ENCODE data around the gene FOXI1. TPM values are rescaled to one million over a fixed set of nuclear protein-coding genes. Genes with fewer than 3 reads are reported as not detected.

Gene FOXI1
- polyA plus RNA-seq (2012; ENCODE audit: insufficient read length, low read depth): not detected

DNA sequence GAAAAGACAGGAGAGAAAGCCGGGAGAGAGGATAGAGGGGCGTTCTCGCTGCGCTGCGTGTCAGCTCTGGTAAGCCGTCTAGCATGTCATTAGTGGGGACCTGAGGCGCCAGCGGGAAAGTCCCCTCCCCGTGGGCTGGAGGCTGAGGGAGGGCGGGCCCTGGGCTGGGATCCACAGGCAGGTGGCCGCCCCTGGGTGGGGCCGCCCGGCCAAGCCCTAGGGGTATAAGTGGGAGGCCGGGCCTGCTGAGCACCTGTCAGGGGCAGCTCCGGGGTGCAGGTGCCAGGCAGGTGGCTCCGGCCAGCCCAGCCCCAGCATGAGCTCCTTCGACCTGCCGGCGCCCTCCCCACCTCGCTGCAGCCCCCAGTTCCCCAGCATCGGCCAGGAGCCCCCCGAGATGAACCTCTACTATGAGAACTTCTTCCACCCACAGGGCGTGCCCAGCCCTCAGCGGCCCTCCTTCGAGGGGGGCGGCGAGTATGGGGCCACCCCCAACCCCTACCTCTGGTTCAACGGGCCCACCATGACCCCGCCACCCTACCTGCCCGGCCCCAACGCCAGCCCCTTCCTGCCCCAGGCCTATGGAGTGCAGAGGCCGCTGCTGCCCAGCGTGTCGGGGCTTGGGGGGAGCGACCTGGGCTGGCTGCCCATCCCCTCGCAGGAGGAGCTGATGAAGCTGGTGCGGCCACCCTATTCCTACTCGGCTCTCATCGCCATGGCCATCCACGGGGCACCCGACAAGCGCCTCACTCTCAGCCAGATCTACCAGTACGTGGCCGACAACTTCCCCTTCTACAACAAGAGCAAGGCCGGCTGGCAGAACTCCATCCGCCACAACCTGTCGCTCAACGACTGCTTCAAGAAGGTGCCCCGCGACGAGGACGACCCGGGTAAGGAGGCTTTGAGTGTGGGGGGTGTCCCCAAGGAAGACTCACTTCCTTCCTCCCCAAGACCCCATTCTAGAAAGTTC lies at the start of gene FOXI1:
FOXI1 (plus strand) TSS at position 256 of the 970 bp plus-strand sequence; CDS start at position 317, 61 bp downstream.
- no peak for TF ChIP-seq SIN3A (IDR thresholded peaks at IDR 0.05; ENCODE audit: borderline replicate concordance, insufficient read depth, low read length)
- no peak for TF ChIP-seq POLR2AphosphoS5 (IDR thresholded peaks at IDR 0.05; ENCODE audit: low read depth, low read length)
- TF ChIP-seq FOXP2 (optimal IDR thresholded peaks at IDR 0.05; ENCODE audit: borderline replicate concordance, extremely low read depth, extremely low read length, insufficient read depth): no peak
- no peak for TF ChIP-seq TAF1 (IDR thresholded peaks at IDR 0.05; ENCODE audit: borderline replicate concordance, insufficient read depth, low read length)
- TF ChIP-seq, protein P1, sequence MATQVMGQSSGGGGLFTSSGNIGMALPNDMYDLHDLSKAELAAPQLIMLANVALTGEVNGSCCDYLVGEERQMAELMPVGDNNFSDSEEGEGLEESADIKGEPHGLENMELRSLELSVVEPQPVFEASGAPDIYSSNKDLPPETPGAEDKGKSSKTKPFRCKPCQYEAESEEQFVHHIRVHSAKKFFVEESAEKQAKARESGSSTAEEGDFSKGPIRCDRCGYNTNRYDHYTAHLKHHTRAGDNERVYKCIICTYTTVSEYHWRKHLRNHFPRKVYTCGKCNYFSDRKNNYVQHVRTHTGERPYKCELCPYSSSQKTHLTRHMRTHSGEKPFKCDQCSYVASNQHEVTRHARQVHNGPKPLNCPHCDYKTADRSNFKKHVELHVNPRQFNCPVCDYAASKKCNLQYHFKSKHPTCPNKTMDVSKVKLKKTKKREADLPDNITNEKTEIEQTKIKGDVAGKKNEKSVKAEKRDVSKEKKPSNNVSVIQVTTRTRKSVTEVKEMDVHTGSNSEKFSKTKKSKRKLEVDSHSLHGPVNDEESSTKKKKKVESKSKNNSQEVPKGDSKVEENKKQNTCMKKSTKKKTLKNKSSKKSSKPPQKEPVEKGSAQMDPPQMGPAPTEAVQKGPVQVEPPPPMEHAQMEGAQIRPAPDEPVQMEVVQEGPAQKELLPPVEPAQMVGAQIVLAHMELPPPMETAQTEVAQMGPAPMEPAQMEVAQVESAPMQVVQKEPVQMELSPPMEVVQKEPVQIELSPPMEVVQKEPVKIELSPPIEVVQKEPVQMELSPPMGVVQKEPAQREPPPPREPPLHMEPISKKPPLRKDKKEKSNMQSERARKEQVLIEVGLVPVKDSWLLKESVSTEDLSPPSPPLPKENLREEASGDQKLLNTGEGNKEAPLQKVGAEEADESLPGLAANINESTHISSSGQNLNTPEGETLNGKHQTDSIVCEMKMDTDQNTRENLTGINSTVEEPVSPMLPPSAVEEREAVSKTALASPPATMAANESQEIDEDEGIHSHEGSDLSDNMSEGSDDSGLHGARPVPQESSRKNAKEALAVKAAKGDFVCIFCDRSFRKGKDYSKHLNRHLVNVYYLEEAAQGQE (IDR thresholded peaks at IDR 0.05; ENCODE audit: insufficient read depth in 1 of 2, low read depth in 2 of 2, low read length in 2 of 2): no peak

DNA sequence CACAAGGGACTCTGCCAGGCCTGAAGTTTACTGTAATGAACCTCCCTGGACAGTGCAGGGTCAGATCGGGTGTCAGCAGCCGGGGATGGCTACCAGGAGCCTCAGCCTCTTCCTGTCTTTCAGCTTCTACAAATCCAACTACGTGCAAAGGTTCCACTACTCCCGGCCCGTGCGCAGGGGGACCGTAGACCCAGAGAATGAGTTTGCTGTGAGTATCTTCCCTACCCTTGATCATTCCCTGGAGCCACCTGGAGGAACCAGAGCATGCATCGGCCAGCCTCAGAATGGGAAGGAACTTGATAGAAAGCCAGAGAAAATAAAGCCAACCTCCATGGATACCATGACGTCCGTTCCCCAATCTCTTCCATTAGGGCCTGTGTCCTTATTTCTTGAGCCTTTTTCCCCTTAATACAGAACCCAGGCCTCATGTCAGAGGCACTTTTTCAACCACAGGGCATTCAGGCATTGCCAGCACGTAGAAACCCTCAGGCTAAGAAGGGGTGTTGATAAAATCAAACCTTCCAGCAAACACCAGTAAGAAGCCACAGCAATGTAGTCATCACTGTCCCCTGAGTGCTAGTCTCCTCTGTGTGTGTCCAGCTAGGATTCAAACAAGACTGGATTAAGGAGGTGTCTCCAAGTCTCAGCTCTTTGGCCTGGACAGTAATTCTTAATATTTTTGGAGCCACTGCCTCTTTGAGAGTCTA lies 49.0 kb upstream of the FOXI1 start:
- TF ChIP-seq SIN3A (IDR thresholded peaks at IDR 0.05; ENCODE audit: borderline replicate concordance, insufficient read depth, low read length) (no peak), POLR2AphosphoS5 (IDR thresholded peaks at IDR 0.05; ENCODE audit: low read depth, low read length) (no peak), TAF1 (IDR thresholded peaks at IDR 0.05; ENCODE audit: borderline replicate concordance, insufficient read depth, low read length) (no peak)

DNA sequence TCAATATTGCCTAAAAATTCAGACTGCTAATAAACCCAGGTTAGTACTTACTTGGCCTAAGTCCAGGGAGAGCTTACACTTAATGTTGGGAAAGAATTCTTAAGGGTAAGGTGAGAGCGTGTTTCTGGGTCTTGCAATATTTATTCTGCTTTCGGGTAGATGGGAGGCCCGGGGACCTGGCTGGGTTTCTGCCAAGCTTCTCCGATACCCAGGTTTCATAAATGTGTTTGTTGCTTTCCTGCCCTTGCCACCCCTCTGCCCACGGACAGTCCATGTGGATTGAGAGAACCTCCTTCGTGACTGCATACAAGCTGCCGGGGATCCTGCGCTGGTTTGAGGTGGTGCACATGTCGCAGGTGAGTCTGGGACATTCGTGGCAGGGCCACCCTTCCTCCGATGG lies 48.4 kb upstream of the FOXI1 start:
- TF ChIP-seq FOXP2 (optimal IDR thresholded peaks at IDR 0.05; ENCODE audit: borderline replicate concordance, extremely low read depth, extremely low read length, insufficient read depth) (no peak), SIN3A (IDR thresholded peaks at IDR 0.05; ENCODE audit: borderline replicate concordance, insufficient read depth, low read length) (no peak), POLR2AphosphoS5 (IDR thresholded peaks at IDR 0.05; ENCODE audit: low read depth, low read length) (no peak), TAF1 (IDR thresholded peaks at IDR 0.05; ENCODE audit: borderline replicate concordance, insufficient read depth, low read length) (no peak)
- TF ChIP-seq, protein P1 (IDR thresholded peaks at IDR 0.05; ENCODE audit: insufficient read depth in 1 of 2, low read depth in 2 of 2, low read length in 2 of 2): no peak

DNA sequence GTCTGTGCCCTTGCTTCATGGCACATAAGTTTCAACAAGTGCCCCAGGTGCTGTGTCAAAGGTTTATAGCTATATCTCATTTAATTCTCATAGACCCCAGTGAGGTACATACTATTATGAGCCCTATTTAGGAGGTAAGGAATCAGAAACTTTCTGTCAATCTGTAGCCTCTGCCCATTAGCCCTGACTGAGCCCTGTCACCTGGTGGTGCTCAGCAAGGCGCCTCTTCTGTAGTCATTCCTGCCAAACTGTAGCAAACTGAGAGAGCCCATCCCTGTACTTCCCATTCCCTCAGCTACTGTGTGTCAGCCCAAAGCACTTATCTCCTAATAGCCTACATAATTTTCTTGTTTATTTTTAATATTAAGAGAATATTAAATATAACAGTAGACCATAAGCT lies 46.5 kb upstream of the FOXI1 start:
- TF ChIP-seq POLR2AphosphoS5 (IDR thresholded peaks at IDR 0.05; ENCODE audit: low read depth, low read length): no peak
- no peak for TF ChIP-seq SIN3A (IDR thresholded peaks at IDR 0.05; ENCODE audit: borderline replicate concordance, insufficient read depth, low read length)
- TF ChIP-seq, protein P1 (IDR thresholded peaks at IDR 0.05; ENCODE audit: insufficient read depth in 1 of 2, low read depth in 2 of 2, low read length in 2 of 2): no peak
- no peak for TF ChIP-seq FOXP2 (optimal IDR thresholded peaks at IDR 0.05; ENCODE audit: borderline replicate concordance, extremely low read depth, extremely low read length, insufficient read depth)
- no peak for TF ChIP-seq TAF1 (IDR thresholded peaks at IDR 0.05; ENCODE audit: borderline replicate concordance, insufficient read depth, low read length)

DNA sequence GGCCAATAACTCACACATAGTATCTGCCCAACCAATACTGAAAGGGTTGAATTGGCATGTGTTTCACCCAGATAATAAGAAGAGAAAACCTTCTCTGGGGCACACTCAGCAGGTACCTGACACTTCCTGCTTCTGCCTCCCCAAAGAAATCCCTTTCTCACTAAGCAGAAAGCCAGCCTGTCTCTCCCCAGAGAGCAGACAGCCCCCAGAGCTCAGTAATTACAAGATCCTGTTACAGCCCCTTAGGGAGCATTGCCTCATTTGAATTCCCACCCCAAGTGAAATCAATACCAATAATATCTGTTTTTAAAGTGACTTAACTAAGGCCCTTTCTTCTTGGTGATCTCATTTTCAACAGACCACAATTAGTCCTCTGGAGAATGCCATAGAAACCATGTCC lies 38.5 kb upstream of the FOXI1 start:
- TF ChIP-seq, protein P1 (IDR thresholded peaks at IDR 0.05; ENCODE audit: insufficient read depth in 1 of 2, low read depth in 2 of 2, low read length in 2 of 2): no peak
- TF ChIP-seq TAF1 (IDR thresholded peaks at IDR 0.05; ENCODE audit: borderline replicate concordance, insufficient read depth, low read length) (no peak), POLR2AphosphoS5 (IDR thresholded peaks at IDR 0.05; ENCODE audit: low read depth, low read length) (no peak), SIN3A (IDR thresholded peaks at IDR 0.05; ENCODE audit: borderline replicate concordance, insufficient read depth, low read length) (no peak), FOXP2 (optimal IDR thresholded peaks at IDR 0.05; ENCODE audit: borderline replicate concordance, extremely low read depth, extremely low read length, insufficient read depth) (no peak)
